GM12892 (cell line): Measurements from ENCODE around the gene GALNTL6.

ENCODE experiments used
- POLR2A ChIP-seq: IDR thresholded peaks from 2 replicates; pipeline ENCODE4 v1.6.1; 2011; ENCODE audit warnings: low read depth, low read length, control low read depth
- POLR2AphosphoS5 ChIP-seq: IDR thresholded peaks from 2 replicates; pipeline ENCODE4 v1.6.1; 2011; ENCODE audit warnings: low read depth, low read length, control low read depth
- TAF1 ChIP-seq: IDR thresholded peaks from 2 replicates; pipeline ENCODE4 v1.6.1; 2011; ENCODE audit warnings: low read depth, mild to moderate bottlenecking, control low read depth, low read length, borderline replicate concordance

DNA sequence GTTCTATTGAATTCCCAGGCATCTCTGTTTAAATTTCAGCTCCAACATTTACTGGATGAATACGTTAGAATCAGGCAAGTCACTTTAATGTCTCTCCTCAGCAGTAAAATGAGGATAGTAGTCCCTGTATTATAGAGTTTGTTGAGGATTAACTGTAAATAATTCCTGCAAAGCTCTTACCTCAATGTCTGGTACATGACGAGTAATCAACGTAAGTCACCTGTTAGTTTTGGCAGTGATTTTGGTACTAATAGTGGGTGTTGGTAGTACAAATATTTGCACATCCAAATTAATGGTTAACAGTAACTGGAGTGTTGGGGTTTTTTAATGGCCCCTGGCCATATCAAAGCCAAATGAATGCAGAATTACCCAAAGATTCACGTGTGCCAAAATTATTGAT, 1165.6 kb downstream of the GALNTL6 start:
- TF ChIP-seq POLR2AphosphoS5 (no peak), POLR2A (no peak), TAF1 (no peak)
